ENCODE results near the gene EGFL8.

Gene EGFL8

DNA sequence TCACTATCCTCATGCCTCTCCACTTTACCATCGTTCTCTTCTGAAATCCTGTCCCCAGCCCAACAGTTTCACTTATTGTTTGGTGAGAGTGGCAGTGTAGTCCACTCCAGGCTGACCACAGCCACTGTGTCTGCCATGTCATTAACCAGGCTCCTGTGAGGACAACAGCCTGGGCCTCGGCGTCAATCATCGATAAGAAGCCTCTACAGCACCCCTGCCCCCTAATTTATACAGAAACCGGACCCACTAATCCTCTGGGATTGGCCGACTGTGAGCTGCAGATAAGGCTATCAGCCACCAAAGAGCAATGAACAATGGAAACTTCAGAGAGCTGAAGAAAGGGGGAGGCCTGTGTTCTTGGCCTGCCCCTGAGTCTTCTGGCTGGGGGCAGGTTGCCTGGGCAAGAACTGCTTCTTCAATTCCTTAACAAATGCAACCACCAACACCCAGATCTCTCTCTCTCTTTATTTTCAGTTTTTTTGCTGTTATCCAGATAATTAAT, 3.4 kb downstream of the EGFL8 start:
- DNase-seq (ENCODE audit: low read depth): no peak

DNA sequence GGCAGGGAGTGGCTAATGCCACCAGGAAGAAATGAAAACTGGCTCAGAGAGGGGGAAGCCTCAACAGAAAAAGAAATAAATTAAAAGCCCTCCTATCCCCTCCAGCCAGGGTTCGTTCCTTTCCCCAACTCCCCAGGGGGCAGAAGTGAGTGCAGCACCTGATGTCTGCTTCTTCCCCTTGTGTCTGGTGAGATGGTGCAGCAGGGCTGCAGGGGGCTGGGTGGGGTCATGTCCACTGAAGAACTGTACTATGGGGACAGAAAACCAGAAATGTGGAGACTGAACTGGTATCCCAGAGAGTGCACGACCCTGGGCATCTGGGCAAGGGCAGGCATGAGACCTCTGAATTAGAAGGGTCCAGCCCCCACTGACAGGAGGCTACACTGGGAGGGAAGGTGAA, 4.0 kb downstream of the EGFL8 start:
- DNase-seq (ENCODE audit: low read depth): no peak

DNA sequence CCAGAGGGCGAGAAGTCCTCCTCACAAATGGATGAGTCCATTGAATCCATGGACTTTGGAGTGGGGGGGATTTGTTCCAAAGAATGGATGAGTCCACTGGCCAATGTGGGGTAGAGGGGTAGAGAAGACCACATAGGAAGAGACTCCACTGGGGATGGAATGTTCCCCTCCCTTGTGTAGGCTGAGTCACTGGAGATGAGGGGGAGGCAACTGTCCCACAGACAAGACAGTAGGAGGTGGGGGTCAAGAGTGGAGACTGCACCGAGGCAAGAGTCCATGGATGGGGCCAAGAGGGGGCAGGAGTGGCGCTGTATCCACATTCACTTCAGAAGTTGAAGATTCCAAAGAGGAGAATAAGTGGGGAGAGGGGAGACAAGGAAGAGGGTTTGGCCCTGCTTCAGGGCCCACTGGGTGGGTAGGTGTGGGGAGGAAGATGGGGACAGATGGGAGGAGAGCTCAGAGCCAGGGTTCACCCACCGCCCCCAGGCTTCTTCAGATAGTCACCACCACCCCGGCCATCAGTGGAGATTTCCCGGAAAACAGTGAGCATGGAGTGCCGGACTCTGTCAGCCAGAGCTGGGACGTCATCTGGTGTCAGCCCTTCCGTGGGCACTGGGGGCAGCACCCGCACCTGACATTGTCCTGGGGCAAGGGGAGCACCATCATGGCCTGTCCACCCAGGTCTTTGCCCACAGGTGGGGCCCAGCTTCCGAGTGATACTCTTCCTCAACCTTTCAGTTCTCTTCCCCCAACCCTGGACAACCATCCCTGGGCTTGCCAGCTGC, 4.6 kb downstream of the EGFL8 start:
- DNase-seq (ENCODE audit: low read depth): peak; percentile 70

DNA sequence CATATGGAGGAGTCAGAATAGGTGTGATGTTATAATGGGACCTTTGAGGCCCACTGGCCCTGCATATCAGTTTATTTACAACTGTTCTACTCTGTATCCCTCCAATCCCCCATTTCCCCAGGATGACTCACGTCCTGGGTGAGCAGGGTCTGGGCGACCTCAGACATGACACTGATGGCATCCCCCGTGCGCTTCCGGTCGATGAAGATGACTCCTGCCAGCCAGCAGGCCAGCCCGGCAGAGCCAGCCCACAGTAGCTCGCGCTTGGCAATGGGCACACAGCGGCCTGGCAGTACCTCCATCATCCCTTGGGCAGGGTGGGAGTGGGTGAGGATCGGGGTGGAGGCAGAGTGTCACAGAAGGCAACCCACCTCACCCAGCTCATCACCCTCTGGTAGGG, 5.9 kb downstream of the EGFL8 start:
- no peak for DNase-seq (ENCODE audit: low read depth)

DNA sequence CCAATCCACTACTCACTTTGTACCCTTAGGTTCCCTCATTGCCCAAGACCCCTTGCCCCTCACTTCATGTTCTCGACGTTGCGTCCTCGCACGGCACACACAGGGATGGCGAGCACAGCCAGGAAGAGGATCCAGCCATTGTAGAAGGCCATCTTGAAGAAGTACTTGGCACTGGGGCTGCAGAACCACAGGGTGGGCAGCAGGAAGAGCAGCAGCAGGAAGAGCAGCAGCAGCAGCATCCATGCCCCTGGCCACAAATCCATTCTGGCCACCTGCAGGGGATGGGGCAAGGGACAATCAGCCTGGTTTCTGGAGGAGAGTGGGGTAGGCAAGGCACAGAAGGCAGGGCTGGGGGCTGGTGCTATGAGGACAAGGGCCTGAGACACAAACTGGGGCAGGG, 6.8 kb downstream of the EGFL8 start:
- no peak for DNase-seq (ENCODE audit: low read depth)

DNA sequence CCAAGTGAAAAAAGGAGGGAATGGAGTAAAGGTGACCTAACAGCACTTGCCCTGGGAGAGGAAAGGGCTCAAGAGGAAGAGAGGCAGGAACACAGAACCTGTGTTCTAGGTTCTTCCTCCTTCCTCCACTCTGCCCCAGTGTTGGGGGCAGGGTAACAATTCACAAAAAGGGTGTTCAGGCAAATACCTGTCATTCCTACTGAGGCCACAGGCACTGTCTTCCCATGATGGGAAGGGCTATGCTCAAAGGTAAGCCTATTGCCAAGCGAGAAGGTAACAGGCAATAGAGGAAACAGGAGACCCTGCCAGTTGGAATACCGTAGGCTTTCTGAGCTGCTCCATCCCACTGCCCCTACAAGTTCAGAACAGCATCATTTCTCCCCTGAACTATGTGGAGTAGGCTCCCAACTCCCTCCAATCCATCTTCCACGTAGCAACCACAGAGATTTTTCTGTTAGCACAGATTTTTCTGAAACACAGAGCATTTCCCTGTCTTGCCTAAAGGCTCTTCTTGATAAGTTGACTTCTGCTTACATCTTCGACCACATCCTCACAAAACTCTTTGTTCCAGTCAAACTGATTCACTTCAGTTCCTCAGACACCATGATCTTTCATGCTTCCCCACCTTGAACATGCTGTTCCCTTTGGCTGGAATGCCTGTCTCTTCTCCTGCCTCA, 8.8 kb downstream of the EGFL8 start:
- no peak for DNase-seq (ENCODE audit: low read depth)

DNA sequence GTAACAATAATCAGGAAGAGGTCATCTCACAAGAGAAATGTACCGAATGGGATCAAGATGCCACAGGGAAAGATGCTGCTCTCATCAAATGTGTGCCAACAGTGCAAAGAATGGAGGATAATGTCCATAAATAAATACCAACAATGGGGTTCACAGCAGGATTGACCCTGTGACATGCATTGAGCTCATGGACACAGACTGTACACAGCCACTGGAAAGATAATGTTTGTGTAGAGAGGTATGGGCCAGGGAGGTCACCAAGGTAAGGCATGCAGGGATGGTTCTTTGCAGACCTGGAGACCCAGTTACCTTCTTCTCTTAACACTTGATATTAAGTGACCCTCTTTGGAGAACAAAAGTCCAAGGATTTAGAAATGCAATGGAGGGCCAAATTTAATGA, 10.0 kb downstream of the EGFL8 start:
- DNase-seq (ENCODE audit: low read depth): no peak

DNA sequence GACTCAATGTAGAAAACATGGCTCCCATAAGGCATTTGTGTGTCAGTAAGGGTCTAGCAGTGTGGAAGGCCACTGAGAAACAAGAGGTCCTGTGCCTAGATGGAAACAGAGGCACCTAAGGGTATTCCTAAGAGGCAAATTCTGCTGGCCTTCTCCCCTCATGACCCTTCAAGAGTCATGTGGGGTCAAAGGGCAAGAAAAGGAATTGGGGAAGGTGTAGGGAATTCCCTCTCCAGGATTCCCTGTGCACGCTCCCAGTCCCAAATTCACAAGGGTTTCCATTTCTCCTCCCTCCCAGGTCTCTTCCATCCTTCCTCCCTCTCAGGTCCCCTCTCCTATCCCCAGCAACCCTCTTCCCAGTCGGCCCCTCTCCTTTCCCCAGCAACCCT, 10.9 kb downstream of the EGFL8 start:
- no peak for DNase-seq (ENCODE audit: low read depth)

DNA sequence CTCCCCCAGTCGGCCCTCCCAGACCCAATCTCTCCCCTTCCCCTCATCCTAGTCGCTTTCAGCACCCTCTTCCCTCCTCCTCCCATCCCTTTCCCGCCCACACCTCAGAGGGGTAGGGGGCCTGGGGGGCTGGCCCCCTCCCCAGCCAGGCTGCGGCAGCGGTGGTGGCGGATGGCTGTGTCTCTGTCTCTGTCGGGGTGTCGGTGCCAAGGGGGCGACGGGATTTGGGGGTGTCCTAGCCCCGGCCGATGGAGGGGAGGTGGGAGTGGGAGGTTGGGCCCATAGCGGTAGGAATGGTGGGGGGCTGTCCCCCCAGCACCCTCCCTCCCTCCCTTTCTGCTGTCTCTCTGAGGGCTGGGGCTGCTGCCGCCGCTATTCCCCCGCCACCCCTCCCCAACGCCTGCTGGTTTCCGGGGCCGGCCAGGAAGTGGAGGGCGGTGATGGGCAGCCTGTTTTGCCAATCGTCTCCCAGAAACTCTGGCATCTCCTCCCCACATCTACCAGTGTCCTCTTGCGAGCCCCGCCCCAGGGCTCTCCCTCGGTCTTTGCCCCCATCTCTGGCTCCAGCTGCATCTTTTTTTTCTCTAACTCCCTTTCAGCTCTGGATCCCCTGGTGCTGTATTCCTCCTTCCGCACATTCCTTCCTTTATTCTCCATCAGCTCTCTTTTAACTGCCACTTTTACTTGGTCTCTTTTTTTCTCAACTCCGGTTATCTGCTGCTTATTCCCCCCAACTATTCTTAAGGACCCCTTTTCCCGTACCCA, 11.5 kb downstream of the EGFL8 start, which contains the start of gene AGPAT1:
Gene AGPAT1 (minus strand): TSS at position 374 of the 765 bp plus-strand sequence. CDS start 4,588 bp downstream, outside the sequence.
- peak; percentile 96 for DNase-seq (ENCODE audit: low read depth)

DNA sequence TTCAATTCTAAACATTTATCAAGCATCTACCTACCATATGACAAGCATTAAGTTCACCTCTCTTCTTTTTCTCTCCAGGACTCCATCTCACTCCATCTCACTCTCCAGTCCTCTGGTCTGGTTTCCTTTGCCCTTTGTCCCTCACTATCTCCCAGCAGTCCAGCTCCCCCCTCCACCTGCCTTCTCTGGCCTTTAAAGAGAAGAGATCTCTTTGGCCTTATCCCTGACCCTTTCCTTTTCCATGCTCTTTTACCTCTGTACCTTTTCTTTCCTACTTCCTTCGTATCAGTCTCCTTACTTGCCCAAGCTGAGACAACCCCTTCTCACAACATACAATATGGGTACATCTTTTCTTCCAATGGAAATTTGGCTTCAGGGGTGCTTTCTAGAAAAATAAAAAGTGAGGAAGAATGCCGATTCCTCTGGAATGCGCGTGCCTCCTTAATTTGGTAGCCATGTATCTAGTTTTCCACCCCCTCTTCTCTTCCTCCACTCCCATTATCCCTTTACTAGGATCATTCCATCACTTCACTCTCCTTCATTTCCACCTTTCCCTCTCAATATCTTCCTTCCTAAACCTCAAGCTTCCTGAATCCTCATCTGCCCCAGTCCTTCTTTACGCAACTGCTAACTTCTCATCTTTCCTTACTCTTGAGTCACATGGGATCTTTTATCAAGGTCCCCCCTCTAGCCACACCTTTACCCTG, 12.2 kb downstream of the EGFL8 start:
- peak; percentile 90 for DNase-seq (ENCODE audit: low read depth)

DNA sequence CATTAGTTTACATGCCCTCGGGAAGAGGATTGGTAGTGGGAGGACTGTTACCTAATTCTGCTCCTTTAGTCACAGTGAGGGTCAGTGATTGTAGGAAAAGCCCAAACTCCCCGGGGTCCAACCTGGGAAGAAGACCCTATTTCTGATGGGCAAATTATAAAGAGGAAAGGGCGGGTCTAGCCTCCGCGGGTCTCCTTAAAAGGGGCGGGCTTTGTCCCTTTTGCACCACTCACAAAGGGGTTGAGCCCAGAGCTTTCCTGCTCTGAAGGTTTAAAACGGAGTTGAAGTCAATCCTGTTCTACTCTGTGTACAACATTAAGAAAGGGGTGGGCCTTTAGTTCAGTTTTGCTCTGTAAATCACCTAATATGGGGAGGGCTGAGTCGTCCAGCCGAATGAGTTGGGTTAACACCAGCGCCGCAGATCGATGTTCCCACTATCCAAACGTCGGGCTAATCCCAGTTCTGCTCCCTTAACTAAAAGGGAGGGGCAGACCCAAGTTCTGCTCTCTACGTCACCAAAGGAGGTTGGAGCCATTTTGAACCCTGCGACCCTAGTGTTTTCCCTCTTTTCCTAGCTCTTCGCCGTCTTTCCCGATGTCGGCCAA, 12.9 kb downstream of the EGFL8 start:
- no peak for DNase-seq (ENCODE audit: low read depth)

DNA sequence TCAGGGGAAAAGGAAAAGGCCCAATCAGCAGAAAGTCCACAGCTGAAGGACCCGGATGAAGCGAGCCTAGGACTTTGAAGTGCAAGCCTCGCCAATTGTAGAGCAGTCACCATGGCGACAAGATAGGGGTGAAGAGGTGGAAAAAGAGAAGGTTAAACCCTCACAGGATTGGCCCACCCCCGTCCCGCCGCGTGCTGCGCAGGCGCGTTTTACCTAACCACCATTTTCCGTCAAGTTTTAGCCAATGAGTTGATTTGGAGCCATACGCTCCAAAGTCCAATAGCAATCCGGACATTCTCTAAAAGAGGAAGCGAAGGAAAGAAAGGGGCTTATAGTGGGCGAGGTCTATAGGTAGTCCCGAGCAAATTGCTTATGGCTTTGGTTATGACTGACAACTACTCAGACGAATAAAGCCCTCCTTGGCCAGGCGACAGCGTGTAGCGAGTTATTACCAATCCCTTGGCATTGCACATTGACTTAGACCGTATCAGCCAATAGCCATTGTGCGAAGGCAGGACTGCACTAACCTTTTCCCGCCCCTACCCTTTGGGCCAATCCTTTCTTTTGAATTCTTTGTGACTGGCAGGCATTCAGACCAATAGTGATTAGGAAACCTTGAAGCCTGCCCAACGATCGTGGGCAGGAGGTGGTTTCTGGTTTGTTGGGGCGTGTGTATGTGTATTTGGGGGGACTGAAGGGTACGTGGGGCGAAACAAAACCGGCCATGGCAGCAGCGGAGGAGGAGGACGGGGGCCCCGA, 13.6 kb downstream of the EGFL8 start, which contains the start of gene RNF5:
Gene RNF5 (plus strand): TSS at position 618 of the 759 bp plus-strand sequence. CDS start 107 bp downstream, at position 725.
- DNase-seq (ENCODE audit: low read depth): peak; percentile 100

DNA sequence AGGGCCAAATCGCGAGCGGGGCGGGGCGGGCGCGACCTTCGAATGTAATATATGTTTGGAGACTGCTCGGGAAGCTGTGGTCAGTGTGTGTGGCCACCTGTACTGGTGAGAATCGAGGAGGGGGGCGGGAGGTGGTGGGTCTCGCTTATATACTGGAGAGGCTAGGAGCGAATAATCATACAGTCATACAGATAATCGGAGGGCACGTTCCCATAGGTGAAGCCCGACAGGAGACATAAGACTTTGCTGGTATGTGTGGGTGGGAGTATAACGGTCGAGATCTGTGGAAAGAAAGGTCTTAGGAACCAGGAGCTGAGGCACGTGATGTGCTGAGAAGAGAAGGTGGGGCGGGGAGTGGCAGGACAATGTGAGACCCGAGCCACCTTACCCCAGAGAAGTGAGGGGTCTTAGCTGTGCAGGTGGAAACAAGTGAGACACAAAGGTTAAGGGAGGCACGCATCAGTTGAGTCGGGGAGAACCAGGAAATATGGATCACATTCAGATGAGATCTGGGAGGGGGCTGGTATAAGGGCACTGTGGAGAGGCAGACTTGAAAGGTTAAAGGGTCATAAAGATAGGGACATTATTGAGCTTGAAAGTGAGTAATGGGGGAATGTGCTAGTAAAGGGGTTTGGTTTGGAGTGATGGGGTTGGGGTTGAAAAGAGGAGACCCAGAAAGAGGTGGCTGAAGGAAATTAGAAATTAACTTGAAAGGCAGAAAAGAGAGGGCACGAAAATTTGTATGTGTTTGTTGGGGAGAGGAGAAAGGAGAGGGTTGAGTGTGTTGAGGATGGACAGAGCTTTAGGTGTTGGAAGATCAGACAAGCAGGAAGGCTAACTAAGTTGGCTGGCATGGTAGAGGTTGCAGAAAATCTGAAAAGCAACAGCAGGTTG, 14.4 kb downstream of the EGFL8 start:
- peak; percentile 34 for DNase-seq (ENCODE audit: low read depth)

DNA sequence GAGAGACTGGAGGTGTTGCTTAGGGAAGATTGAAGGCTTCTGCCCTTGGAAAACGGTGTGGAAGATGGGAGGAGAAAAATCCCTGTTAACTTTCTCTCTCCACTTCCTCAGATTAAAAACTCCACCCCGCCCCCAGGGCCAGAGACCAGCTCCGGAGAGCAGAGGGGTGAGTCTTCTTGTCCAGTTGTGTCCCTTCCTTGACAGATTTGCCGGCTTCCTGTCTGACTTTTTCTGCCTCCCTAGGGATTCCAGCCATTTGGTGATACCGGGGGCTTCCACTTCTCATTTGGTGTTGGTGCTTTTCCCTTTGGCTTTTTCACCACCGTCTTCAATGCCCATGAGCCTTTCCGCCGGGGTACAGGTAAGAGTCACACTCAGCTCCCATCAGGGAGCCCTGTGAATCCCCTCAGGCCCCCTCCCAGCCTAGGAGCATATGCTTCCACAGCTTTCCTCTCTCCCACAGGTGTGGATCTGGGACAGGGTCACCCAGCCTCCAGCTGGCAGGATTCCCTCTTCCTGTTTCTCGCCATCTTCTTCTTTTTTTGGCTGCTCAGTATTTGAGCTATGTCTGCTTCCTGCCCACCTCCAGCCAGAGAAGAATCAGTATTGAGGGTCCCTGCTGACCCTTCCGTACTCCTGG, 15.5 kb downstream of the EGFL8 start:
- DNase-seq (ENCODE audit: low read depth): no peak

DNA sequence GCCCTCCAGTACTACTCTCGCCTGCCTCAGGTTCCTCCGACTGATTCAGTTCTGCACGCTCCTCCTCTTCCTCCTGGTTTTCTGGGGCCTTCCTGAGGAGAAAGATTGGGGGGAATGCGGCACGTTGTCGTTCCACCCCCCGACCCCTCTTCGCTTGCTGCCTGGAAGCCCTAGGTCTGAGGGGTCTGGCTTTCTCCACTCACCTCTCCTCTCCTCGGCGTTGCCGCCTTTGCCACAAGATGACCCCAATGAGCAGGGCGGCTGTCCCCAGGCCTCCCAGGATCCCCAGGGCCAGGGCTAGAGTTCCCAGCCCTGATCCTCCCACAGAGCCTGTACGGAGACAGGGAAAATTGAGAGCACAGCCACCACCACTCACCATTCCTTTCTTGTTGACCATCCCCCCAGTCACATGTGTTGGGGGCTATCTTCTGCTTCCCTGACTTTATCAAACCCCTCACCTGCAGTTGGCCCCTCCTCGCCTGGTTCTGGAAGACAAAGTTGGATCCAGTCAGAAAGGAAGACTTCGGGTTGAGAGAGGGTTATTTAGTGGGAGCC, 16.8 kb downstream of the EGFL8 start:
- DNase-seq (ENCODE audit: low read depth): no peak

DNA sequence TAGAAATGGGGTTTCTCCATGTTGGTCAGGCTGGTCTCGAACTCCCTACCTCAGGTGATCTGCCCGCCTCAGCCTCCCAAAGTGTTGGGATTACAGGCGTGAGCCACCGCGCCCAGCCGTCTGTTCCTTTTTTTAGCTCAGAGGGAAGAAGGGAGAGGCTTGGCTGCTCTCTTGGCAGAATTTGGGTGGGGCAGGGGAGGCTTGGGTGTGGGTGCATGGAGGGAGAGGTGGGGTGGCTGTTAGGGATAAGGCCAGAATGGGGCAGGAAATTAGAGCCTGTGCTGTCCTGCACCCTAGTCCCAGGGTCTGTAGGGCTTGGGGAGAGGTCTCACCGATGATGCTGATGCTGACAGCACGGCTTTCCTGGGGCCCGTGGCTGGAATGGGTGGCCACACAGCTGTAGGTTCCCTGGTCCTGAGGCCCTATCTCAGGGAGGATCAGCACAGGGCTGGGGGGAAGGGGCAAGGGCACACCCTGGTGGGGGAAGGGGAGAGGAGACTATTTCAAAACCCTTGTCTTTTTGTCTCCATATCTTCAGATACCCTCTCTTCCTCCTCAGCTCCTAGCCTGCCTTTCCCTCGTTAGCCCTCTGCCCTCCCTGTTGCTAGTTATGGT, 17.6 kb downstream of the EGFL8 start:
- DNase-seq (ENCODE audit: low read depth): no peak

DNA sequence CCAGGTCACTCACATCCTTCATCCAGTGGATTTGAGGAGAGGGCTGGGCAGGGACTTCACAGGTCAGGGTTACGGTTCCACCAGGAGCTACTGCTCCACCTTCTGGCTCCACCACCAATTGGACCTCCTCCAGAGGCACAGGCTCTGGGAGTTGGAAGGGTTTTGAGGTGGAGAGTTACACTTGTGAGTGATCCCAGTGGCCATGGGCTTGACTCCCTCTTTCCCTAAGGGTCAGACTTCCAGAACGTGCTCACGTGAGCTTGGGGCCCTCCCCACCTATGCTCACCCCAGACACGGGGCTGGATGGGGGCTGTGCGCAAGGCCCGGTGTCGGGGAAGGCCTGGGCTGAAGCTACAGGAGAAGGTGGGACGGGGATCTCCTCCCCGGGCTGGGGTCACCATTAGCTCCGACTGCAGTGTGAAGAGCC, 18.2 kb downstream of the EGFL8 start:
- no peak for DNase-seq (ENCODE audit: low read depth)

DNA sequence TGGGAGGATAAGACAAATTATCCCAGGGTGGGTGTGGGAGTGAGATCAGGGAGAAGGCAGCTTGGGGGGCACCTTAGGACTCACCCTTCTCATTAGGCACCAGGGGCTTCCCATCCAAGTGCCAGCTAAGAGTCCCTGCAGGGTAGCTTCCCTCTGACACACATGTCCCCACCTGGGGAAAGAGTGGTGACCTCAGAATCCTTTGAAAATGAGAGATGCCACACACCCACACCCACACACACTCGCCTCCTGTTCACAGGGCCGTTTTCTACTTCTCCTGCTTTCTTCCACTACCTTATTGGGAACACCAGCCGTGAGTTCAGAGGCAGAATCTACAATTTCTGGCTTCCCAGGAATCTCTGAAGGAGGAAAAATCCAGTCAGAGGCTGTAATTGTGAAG, 18.6 kb downstream of the EGFL8 start:
- DNase-seq (ENCODE audit: low read depth): no peak
